ENCODE data around the gene EPHX1. TPM values are rescaled to one million over a fixed set of nuclear protein-coding genes. Genes with fewer than 3 reads are reported as not detected.
A peak's percentile ranks its signal among the peaks of the same experiment; 100 is the strongest.

Gene EPHX1
- polyA plus RNA-seq, 1 donor, result 25.9 TPM

DNA sequence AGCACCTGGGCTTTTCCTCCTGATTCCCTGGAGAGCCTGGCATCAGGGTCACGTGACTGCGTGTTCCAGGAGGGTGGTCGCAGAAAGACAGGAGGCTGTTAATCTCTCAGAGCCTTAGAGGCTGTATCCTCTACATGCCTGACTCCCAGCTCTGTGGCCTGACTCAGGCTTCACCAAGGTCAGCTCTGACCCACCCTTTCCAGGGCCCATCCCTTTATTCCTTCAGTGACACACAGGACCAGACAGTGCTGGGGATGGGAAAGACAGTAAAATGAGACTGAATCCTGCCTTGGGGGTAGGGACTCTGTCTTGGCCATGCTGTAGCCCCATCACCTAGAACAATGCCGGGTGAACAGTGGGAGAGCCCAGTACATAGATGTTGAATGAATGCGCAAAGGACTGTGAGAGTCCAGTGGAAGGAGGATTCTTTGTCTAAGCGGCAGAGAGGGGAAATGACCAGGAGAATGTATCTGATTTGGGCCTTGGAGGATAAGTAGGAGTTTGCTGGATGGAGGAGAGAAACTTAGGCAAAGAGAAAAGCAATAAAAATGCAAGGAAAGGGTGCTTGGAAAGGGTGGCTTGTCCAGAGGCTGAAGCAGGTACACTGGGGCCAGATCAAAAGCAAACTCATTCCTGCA, 33.0 kb downstream of the EPHX1 start:
- no peak for DNase-seq (ENCODE audit: low read depth)

DNA sequence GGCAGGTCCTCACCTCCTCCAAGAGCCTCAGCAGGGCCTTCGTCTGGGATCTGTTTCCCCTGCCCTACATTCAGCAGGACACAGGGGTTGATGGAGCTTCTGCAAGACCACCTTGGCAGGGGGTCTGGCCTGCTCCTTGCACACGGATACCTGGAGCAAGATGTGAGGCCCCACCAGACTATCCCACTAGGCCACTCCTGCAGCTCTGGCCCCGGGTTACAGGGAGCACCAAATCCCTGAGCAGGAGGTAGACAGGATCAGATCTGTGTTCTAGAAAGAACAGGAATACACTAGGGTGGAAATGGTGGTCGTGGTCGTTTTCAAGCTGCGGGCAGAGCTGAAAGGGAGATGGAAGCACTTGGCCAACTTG, 33.5 kb downstream of the EPHX1 start:
- no peak for DNase-seq (ENCODE audit: low read depth)

DNA sequence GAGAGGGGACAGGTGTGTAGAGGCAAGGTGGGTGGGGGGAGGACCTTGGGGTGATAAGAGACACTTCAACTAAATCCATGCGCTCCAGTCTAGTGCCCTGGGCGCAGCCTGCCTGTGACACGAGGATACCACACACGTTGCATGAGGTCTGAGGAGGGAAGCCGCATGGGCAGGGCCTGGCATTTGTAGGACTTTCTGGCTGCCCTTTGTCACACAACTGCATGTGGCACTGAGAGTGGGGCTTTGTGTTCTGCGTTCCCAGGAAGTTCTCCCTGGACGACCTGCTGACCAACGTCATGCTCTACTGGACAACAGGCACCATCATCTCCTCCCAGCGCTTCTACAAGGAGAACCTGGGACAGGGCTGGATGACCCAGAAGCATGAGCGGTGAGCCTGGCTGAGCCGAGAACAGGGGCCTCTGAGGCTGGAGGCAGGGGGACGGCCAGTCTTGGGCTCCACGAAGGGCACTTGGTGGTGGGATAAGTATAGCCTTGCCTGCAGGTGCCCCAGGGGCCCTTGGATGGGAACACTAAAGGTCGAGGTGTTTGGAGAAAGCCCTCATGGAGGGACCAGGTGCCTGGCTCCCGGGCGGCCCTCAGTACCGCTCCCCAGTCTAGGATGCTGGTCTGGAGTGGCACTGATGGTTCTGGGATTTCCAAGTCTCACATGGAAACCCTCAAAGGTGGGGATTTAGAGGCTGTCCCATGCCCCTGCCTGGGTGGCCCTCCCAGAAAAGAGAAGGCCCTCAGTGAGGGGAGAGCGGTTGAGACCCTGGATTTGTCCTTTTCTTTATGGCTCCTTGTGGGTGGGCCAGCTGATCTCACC, 34.5 kb downstream of the EPHX1 start:
- no peak for DNase-seq (ENCODE audit: low read depth)

DNA sequence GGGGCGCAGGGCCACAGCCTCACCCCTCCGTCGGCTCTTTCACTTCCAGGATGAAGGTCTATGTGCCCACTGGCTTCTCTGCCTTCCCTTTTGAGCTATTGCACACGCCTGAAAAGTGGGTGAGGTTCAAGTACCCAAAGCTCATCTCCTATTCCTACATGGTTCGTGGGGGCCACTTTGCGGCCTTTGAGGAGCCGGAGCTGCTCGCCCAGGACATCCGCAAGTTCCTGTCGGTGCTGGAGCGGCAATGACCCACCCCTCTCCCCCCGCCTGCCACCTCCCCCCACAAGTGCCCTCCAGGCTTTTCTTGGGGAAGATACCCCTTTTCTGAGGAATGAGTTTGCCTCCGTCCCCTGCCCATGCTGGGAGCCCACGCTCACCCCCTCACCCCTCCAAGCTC, 35.2 kb downstream of the EPHX1 start:
- no peak for DNase-seq (ENCODE audit: low read depth)

DNA sequence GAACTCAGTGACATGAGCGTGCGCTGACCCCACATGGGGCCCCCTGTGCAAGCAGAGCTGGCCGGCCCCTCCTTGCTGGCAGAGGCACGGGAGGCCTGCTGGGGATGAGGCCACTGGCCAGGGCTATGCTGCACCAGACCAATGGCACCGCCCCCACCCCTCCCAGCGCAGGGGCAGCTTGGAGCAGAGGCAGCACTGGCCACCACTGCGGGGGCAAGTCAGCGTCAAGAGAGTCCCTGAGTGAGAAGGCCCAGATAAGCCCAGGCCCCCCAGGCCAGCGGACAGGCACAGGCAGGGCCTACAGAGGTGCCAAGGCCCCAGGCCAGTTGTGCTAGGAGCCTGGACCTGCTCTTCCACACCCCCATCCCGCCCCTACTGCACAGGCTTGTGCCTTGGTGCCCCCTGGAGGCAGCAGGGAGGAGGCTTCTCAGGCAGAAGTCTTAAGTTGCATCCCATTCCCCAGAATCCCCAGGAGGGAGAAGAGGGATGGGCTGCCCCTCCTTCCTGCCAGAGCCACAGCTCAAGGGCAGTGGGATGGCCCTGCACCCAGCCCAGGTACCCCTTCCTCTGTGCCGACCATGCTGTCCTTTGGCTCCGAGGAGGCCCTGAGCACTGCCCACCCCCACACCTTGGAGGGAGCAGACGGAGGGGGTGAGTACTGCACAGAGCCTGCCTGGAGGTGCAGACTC, 35.8 kb downstream of the EPHX1 start:
- peak; percentile 43 for DNase-seq (ENCODE audit: low read depth)

DNA sequence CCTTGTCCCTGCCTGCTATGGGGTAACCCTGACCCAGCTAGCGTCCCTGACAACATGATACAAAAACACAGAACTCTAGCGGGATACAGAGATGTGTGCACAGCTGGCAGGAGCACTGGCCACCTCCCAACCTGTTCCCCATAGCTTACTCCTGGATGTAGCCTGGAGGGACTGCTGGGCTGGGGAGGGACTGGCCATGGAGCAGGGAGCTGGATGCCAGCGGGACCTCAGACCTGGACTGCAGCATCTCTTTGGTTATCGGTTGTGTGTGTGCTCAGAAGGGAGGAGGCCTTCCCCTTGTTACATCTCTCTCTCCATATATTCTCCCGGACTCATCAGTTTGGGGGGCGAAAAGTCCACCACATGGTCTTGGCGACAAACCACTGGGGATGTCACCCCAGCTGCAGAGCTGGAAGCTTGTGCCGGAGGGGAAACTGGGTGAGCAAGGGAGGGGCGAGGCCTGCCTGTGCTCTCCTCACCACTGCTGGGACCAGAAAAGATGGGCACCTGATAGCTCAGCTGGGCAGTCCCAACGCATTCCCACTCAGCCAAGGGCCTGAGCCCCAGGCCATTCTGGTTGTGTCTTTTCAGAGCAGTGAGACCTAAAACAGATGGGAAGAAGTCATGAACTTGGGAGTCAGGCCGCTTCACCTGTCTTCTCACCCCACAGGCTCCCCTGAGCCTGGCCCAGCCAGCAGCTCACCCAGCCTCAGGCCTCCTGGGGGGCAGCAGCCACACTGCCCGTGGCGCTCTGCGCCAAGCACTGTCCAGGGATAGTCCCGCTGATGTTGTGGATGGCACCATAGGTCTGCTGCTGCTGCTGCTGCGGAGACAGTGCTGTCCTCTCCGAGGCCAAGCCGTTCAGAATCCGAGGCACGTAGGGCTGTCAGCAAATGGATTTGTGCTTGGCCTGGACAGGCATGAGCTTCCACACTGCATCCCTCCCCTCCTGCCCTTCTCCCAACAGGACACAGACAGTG, 36.7 kb downstream of the EPHX1 start:
- no peak for DNase-seq (ENCODE audit: low read depth)

DNA sequence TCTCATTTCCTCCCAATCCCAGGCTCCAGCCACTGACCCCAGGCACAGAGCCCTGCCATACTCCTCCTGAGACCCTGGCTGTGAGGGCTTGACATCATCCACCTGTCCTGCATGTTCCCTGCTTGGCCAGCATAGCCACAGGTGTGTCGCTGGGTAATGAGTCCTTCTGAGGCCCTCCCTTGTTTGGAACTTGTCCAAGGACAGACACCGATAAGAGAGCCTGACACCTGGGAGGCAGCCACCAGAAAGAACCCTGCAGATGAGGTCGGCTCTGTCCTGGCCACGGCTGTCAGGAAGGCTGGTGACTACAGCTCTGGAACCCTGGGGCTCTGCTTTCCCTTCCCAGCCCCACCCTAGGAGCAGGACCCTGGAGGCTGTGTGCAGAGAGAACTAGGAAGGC, 37.7 kb downstream of the EPHX1 start:
- DNase-seq (ENCODE audit: low read depth), result no peak

DNA sequence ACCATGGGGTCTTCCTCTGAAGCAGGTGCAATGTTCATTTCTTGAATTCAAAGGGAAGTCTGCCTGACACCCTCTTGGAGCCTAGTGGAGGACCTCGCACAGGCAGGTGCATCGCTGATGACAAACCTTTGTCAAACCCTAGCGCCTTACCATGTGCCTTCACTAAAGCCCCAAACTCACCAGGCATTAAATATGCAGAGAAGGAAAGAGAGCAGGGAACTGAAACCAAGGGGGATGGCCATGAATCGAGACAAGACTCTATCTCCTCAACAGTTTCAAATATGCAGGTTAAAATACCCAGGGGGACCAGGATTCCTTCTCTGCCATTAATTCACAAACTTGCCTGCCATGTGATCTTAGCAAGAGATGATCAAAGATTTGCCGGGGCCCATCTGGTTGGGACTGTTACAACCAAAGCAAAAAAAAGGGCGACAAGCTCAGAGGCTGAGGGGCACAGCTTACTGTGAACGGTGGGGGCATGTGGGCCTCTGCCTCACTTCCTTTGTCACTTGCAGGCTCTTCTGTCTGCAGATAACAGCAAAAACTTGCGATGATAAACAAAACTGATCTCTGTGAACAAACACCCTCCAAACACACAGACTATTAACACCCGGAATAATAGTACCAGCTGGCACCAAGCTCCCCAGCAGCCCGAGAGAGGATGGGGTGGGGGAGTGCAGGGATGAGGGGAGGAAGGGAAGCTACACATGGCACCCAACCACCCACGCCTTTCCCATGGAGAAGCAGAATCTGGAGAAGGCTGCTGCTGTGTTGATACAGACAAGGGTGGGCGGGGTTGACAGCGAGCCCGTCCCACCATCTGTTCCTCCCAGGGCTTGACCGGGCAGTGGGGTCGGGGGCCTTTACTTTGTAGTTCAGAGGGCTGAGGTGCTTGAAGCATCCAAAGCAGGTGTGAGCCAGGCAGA, 38.4 kb downstream of the EPHX1 start:
- no peak for DNase-seq (ENCODE audit: low read depth)

DNA sequence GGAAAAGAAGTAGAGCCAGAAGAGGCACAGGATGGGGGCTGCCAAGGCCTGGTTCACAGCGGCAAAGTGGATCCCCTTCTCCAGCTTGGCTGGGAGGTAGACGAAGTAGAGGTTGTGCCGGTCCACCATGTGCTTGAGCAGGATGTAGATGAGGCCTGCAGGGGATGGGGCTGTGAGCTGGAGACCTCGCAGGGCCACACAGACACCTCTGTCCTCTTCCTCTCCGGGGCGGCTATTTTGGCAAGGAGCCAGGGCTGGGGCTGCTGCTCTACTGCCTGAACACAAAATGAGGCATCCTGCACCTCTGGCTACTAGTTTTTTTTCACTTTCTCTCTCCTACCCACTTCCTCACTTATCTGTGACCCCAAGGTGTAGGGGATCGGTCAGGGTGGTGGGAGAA, 40.0 kb downstream of the EPHX1 start:
- DNase-seq (ENCODE audit: low read depth), result no peak

DNA sequence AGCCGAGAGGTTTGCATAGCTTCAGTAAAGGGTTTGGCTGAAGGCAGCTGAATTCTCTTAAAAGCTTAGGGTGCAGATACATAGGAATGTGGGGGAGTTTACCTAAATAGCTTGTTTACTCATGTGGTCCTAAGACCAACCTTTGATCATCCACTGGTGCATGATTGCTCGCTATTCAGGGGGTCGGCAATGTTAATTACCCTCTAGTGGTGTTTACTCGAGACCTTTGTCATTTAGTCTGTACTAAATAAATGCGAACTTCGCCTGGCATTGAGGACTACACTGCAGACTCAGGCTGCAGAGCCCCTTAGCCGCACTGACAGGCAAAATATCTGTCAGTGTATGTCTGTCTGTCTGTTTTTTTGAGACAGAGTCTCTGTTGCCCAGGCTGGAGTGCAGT, 40.4 kb downstream of the EPHX1 start:
- DNase-seq (ENCODE audit: low read depth), result no peak

DNA sequence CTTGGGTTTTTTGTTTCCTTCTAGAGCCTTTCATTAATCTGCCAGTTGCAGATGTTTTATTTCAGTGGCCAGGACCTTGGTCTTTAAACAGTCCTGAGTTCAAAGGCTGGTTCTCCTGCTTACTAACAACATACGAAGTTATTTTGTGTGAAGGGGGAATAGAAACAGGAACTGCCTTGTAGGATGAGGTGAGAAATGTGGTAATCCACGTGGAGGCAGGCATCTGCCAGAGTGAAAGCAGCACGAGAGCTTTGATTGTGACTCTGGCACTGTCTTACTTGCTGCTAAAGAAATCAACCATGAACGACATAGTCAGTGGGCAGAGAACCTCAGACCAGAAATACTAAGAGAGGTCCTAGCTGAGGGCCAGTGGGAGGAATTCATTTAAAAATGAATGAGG, 41.9 kb downstream of the EPHX1 start:
- DNase-seq (ENCODE audit: low read depth), result no peak

DNA sequence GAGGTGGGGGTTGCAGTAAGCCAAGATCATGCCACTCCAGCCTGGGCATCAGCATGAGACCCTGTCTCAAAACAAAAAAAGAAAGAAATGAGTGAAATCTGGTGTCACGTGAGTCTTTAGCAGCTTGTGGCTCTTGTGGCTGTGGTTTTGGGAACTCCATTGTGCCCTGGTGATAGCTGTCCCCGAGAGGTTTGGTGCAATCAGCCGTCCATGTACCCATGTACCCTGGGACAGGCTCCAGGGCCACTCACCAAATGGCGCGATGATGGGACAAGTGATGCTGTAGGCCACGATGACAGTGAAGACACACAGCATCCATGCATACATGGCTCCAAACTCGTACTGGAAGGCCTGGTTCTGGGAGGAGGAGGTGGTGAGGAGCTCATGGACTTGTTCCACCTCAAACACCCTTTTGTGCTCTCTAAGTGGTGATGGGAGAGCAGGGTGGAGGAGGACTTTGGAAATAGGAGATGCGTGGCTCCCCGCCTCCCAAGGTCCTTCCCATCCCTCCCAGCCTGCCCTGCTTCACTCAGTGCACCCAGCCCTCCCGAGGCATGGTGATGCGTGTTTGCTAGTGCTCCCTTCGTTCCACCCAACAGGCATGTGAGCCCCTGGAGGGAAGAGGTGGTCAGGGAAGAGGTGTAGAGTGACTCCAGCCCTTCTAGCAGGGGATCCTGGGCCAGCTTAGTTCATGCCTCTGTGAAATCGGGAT, 42.6 kb downstream of the EPHX1 start:
- no peak for DNase-seq (ENCODE audit: low read depth)

DNA sequence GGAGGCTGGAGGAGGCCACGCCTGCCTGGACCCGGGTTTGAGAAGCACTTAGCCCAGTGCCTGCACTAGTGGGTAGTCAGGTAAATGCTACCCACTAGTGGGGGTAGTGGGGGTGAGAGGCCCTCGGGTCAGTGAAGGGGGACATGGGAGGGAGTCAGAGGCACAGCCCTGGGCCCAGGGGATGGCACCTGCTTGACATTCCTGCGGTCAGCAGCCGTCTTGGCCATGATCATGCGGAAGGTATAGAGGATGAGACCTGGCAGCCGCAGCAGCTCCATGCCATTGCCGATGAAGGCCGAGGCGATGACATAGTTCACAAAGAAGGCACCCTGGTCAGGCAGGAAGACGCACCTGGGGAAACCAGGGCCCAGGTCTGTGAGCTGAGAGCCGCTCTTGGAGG, 43.5 kb downstream of the EPHX1 start:
- no peak for DNase-seq (ENCODE audit: low read depth)

DNA sequence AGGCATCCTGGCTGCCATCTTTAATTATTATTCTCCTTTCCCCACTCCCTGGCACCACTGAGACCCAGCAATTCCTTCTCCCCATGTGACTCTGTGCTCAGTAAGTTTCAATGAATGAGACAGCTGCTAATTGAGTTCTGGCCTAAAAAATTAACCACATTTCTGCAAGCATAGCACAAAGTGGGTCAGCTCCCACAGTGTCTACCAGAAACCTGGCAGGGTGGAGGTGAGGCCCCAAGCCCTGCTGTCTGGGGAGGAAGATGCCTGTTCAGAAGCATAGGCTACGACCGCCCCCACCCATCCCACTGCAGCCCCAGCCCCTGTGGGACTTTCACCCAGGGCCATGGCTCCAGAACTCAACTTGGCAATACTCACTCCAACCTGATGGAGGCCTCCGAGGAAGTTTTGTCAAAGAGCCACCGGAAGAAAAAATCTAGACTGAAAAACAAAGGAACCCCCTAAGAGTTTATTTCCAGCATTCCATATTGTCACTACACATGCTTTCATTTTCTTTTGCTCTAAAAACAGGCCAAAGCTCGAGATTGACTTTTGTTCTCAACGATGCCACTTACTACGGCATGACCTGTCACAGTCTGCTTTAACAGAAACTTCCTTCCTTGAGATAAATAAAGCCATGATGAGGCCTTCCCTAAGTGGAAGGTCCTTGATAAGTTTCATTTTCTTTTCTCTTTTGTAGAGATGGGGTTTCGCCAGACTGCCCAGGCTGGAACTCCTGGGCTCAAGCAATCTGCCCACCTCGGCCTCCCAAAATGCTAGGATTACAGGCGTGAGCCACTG, 45.8 kb downstream of the EPHX1 start:
- DNase-seq (ENCODE audit: low read depth), result no peak

DNA sequence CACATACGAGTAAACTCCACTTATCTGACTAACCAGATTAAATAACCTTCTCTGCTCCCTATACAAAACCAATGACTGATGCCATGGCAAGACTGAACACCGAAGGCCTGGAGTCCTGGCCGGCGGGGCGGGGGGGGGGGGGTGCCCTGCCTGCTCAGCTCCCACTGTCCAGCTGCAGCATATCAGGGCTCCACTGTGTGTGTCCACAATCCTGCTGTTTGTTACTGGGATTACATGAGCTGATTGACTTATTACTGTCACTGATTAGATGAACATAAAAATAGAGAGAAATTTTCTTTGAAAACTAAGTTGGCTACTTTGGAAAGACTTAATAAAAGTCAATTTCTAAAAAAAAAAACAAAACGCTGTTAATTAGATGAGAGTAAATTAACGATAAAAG, 47.3 kb downstream of the EPHX1 start:
- no peak for DNase-seq (ENCODE audit: low read depth)

DNA sequence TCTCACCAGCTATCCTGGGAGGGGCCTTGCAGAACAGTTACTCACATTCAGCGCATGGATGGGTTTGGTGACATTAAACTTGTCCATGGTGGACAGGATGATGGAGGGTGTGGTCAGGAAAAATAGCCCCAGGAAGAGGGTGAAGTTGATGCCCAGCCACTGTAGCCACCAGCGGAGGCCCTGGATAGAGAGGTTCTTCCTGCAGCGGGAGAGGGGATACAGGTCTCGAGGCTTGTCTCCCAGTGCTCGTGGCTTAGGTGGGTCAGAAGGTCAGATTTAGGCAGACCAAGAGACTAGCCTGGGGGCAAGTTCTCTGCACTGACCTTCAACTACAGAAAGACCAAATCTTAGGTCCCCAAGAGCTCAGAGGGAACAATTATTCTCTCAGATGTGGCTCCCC, 49.2 kb downstream of the EPHX1 start:
- no peak for DNase-seq (ENCODE audit: low read depth)

DNA sequence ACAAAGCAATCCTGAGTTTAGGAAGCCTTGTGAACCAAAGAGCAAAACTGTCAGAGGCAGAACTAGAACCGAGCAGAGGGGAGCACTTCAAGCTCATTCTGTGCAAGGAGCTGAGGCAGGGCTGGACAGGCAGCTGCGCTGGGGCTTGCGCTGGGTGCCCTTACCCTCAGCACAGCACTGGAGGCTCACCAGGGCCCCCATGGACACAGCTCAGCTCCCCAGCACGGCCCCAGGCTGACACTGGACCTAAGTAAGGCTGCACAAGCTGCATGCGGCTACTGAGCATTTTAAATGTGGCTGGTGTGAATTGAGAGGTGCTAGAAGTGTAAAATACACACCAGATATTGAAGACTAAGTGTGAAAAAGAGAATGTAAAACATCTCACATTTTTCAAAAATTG, 50.2 kb downstream of the EPHX1 start:
- no peak for DNase-seq (ENCODE audit: low read depth)

DNA sequence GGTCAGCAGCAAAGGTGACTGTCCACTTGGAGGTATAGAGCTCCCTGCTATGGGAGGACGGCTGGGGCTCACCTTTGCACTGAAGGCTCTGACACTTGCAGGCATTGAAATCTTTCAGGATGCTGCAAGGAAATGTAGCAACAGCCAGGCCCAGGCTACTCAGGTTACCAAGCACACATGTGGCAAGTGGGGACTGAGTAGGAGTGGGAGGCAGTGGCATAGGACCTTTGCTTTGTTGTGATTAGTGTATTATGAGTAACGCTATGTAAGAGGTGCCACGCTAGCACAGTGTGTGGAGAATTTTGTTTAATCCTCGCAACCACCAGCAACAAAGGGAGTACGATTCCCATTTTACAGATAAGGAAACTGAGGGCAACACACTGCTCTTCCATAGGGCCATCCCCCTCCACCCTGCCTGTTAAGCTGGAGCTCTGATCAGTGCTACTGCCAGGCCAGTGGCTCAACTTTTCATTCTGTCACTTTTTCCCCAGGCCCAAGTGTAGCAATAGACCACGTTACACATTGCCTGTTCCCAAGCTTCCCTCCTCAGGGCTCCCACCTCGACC, 51.0 kb downstream of the EPHX1 start:
- no peak for DNase-seq (ENCODE audit: low read depth)
